ENCODE results near the gene NCAPH2. TPM values are rescaled to one million over a fixed set of nuclear protein-coding genes. Genes with fewer than 3 reads are reported as not detected.

Gene NCAPH2
- total RNA-seq, 1 donor from 2014 or later = 41.7 TPM

DNA sequence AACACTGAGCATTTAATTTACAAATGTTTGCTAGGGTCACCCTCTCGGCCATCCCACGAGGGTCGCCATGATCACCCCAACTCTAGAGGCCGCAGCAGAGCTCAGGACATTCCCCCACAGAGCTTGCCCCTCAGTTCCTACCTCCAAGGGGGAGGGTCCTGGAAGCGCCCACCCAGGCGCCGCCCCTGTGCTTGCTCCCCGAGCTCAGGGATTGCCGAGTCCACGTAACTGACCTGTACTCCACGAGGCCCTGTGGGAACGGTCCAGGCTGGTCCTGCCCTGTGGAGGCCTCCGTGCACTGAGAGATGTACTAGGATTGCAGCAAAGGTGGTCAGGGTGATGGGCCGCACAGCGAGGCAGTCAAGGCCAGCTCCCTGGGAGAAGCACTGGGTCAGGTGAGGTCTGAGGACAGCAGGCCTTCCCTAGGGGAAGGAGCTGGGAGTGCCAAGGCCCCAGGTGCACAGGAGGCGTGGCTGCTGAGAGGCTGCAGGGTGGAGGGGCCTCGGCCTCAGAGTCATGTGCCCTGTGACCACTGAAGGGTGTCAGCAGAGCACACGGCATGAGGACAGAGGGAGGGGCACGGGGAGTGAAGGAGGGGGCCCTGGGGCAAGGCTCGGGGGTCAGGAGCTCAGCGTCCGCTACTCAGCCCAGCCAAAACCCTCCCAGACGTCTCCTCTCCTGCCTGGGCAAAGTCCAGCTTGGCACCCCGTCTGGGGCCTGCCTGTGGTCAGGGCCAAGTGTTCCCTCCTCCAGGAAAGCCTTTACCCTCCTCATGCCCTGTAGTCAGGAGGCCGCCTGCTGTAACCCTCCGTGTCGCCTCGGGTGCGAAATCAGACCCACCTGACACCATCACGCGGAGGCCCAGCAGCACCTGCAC, 23.8 kb upstream of the NCAPH2 start:
- intact Hi-C loops (cut with DNase I) = no loop called here
- Histone ChIP-seq H3K27me3 (peaks cover 20% of the 10 kb centered on the region), H3K27ac (no peak overlapping the region), H3K9me3 (no peaks in the 10 kb centered on the region), H3K36me3 (no peaks in the 10 kb centered on the region), H3K4me1 (peaks cover 0 to 3% of the 10 kb centered on the region in 2 donors), H3K4me3 (no peak overlapping the region)
- no peak for DNase-seq (ENCODE audit: low spot score in 2 of 2)
- TF ChIP-seq, protein P1, sequence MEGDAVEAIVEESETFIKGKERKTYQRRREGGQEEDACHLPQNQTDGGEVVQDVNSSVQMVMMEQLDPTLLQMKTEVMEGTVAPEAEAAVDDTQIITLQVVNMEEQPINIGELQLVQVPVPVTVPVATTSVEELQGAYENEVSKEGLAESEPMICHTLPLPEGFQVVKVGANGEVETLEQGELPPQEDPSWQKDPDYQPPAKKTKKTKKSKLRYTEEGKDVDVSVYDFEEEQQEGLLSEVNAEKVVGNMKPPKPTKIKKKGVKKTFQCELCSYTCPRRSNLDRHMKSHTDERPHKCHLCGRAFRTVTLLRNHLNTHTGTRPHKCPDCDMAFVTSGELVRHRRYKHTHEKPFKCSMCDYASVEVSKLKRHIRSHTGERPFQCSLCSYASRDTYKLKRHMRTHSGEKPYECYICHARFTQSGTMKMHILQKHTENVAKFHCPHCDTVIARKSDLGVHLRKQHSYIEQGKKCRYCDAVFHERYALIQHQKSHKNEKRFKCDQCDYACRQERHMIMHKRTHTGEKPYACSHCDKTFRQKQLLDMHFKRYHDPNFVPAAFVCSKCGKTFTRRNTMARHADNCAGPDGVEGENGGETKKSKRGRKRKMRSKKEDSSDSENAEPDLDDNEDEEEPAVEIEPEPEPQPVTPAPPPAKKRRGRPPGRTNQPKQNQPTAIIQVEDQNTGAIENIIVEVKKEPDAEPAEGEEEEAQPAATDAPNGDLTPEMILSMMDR (IDR thresholded peaks at IDR 0.05) = no peak

DNA sequence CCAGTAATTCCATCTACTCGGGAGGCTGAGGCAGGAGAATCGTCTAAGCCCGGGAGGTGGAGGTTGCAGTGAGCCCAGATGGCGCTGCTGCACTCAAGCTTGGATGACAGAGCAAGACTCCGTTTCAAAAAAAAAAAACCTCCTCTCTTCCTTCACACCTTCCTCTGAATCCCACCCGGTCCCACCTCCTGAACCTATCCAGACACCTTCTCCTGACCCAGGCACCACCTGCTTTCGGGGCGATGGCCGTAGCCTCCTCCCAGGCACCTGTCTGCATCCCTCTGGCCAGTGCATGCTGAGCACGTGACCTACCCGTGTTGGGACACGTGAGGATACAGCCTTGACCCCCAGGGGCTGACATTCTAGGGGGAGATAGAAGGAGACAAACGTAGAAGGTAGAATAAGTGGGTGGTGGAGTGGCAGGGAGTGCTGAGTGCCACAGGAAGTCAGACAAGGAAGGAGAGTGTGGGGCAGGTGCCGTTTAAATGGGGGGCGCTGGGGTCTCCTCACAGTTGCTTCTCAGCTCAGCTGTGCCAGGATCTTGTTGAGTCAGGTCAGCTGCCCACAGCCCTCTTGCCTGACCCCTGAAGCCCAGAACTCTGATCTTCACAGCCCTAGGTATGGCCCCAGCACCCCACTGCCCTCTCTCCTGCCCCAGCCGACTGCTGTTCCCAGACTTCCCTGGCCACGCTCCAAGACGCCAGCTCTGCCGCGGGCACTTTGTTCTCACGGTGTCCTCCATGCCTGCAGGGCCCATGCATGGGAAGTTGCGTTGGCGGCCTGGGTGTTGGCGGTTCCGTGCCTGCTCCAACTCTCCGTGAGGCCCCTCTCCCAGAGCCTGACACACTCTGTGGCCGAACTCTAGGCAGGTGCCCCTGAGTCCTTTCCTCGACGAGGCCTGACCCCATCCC, 22.5 kb upstream of the NCAPH2 start:
- Histone ChIP-seq H3K9me3 (no peaks in the 10 kb centered on the region), H3K27me3 (peaks cover 20% of the 10 kb centered on the region), H3K4me1 (peaks cover 0 to 3% of the 10 kb centered on the region in 2 donors), H3K27ac (no peak overlapping the region), H3K36me3 (no peaks in the 10 kb centered on the region), H3K4me3 (no peak overlapping the region)
- intact Hi-C loops (cut with DNase I) = no loop called here
- no peak for DNase-seq (ENCODE audit: low spot score in 2 of 2)
- TF ChIP-seq, protein P1 (IDR thresholded peaks at IDR 0.05) = no peak

DNA sequence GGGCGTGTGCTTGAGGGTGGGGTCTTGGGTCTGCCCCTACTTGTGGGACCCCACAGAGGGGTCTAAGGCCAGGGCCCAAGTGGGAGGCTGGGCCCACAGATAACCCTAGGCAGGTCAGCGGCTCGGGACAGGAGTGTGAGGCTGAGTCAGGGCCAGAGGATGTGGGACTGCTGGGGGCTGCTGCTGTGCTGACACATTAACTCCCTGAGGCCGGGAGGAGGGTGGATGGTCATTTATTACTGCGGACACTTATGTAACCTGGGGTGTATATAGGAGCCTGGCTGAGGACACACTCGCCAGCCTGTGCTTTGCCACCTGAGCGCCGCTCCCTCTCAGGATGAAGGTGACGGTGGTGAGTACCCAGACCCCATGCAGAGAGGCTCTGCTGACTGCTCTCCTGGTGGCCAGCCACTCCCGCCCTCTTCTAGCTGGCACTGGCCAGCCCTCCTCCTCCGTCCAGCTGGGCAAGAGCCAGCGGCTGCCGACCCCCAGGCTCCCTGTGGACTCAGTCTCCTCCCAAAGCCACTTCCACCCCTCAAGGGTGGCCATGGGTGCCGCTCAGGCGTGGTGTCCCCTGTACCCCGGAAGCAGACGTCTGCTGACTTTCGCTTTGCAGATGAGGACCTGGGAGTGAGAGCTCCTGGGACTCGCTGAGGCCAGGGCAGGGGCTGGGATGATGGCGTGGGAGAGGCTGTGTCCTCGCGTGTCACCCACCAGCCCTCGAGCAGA, 21.3 kb upstream of the NCAPH2 start, which contains the start of gene MIOX:
Gene MIOX (plus strand): TSS at position 299 of the 729 bp plus-strand sequence. CDS start 39 bp downstream, at position 338.
- H3K9me3 ChIP-seq = no peaks in the 10 kb centered on the region
- peaks cover 10% of the 10 kb centered on the region for H3K27me3 ChIP-seq
- TF ChIP-seq, protein P1 (IDR thresholded peaks at IDR 0.05) = no peak
- no peaks in the 10 kb centered on the region for H3K36me3 ChIP-seq
- no peak within 1 kb of the TSS for H3K4me3 ChIP-seq
- H3K27ac ChIP-seq = no peak within 1 kb of the TSS
- H3K4me1 ChIP-seq = peaks cover 0 to 1% of the 10 kb centered on the region in 2 donors
- intact Hi-C loops (cut with DNase I) = no loop called here
- no peak for DNase-seq (ENCODE audit: low spot score in 2 of 2)

DNA sequence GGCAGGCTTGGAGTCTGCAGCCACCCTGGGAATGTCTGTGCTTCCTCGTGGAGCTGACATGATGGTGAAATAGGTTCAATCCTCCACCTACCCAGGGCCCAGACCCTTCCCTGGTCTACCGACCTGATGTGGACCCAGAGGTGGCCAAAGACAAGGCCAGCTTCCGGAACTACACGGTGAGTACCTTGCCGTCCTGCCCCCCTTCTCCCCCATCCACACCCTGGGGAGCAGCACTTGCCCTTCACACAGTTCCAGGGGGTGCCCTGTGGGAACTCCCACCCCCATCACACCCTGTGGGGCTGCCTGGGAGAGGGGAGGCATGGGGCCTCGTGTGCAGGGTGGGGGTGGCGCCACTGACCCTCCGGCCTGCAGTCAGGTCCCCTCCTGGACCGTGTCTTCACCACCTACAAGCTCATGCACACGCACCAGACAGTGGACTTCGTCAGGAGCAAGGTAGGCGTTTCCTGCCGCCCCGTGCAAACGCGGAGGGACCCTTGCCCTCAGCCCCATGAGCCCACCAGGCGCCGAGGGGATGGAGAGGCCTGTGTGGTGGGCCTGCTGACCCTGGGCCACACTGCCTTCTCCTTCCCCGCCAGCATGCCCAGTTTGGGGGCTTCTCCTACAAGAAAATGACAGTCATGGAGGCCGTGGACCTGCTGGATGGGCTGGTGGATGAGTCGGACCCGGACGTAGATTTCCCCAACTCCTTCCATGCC, 20.6 kb upstream of the NCAPH2 start:
- no peaks in the 10 kb centered on the region for H3K4me1 ChIP-seq
- no peak overlapping the region for H3K27ac ChIP-seq
- H3K27me3 ChIP-seq = peaks cover 5% of the 10 kb centered on the region
- no peak overlapping the region for H3K4me3 ChIP-seq
- TF ChIP-seq, protein P1 (IDR thresholded peaks at IDR 0.05) = no peak
- DNase-seq (ENCODE audit: low spot score in 2 of 2) = no peak
- intact Hi-C loops (cut with DNase I) = no loop called here
- H3K36me3 ChIP-seq = no peaks in the 10 kb centered on the region
- H3K9me3 ChIP-seq = no peaks in the 10 kb centered on the region
